Chondrocyte (in vitro differentiated cells): ENCODE data around the gene CHAT. TPM values are rescaled to one million over a fixed set of nuclear protein-coding genes. Genes with fewer than 3 reads are reported as not detected.

ENCODE experiments used
- DNase-seq: peaks from one replicate; pipeline ENCODE4 v3.0.0; 2021; ENCODE audit warnings: mixed read lengths, low spot score
- H3K27ac Mint-ChIP-seq: one replicate; pipeline ENCODE4 v1.8.0; 2021; ENCODE audit warnings: mild to moderate bottlenecking, moderate library complexity, mixed read lengths; ENCODE audit not compliant: unreplicated experiment
- H3K27me3 Mint-ChIP-seq: 2 replicates; pipeline ENCODE4 v1.8.0; 2021; ENCODE audit warnings: low read depth, mixed read lengths
- H3K36me3 Mint-ChIP-seq: 2 replicates; pipeline ENCODE4 v1.8.0; 2021; ENCODE audit warnings: low read depth, mixed read lengths
- H3K4me1 Mint-ChIP-seq: 2 replicates; pipeline ENCODE4 v1.8.0; 2021; ENCODE audit warnings: low read depth, mild to moderate bottlenecking, mixed read lengths
- H3K4me3 Mint-ChIP-seq: one replicate; pipeline ENCODE4 v1.8.0; 2021; ENCODE audit warnings: mild to moderate bottlenecking, moderate library complexity, mixed read lengths; ENCODE audit not compliant: unreplicated experiment
- H3K9me3 Mint-ChIP-seq: 2 replicates; pipeline ENCODE4 v1.8.0; 2021; ENCODE audit warnings: low read depth, mixed read lengths
- total RNA-seq: library from RNA; stranded (reverse); gene quantifications from 3 replicates; pipeline ENCODE4 v1.2.1, GENCODE V29; 2021
- TF ChIP-seq, protein P1 (sequence below): fragments of 200-600 bp; sonication (generic); IDR thresholded peaks from 2 replicates; pipeline ENCODE4 v1.5.0; 2021; ENCODE audit warnings: antibody characterized with exemption, mild to moderate bottlenecking, moderate library complexity

CHAT gene
- total RNA-seq, 1 donor from 2014 or later, result not detected

DNA sequence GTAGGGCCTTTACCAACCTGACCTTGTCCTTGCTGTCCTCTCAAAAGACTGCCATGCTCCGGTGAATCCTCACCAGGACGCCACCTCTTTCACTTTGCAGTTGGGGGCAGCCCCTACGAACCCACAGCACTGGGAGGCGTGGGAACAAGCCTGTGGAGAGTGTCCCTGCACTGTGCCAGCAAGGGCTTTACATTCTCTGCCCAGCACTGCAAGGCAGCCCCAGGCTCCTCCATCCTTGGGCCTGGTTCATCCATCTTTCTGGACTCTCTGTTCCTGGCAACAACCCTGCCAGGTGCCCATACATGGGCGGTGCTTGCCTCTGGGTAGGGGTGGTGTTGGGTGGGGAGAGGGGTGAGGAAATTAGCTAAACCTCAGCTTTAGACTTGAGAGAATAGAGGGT lies 1.4 kb downstream of the CHAT start:
- DNase-seq, result peak; percentile 51
- TF ChIP-seq, protein P1, sequence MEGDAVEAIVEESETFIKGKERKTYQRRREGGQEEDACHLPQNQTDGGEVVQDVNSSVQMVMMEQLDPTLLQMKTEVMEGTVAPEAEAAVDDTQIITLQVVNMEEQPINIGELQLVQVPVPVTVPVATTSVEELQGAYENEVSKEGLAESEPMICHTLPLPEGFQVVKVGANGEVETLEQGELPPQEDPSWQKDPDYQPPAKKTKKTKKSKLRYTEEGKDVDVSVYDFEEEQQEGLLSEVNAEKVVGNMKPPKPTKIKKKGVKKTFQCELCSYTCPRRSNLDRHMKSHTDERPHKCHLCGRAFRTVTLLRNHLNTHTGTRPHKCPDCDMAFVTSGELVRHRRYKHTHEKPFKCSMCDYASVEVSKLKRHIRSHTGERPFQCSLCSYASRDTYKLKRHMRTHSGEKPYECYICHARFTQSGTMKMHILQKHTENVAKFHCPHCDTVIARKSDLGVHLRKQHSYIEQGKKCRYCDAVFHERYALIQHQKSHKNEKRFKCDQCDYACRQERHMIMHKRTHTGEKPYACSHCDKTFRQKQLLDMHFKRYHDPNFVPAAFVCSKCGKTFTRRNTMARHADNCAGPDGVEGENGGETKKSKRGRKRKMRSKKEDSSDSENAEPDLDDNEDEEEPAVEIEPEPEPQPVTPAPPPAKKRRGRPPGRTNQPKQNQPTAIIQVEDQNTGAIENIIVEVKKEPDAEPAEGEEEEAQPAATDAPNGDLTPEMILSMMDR, result no peak
- Mint-ChIP-seq H3K4me1 (peaks cover 13% of the 10 kb centered on the region), H3K4me3 (no peak overlapping the region), H3K9me3 (no peaks in the 10 kb centered on the region), H3K27ac (no peak overlapping the region), H3K36me3 (peaks cover 2% of the 10 kb centered on the region), H3K27me3 (peaks cover 82% of the 10 kb centered on the region)

DNA sequence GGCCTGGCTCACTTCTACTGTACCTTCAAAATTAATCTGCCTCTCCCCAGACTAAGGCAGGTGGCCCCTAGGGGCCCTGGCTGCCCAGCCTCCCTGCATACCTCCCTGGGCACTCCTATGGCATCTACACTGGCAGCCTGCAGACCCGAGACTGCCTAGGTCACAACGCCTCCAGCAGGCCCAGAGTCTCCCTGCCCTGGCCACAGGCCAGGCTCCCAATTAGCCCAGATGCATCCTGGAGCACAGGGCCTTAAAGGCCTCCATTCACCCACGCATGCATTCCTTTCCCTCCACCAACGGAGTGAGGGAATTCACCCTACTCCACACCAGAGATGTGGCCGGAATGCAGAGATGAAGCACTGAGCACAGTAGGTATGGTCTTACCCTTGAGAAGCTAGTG lies 1.9 kb downstream of the CHAT start:
- TF ChIP-seq, protein P1, result no peak
- DNase-seq, result peak; percentile 51
- H3K36me3 Mint-ChIP-seq, result peaks cover 2% of the 10 kb centered on the region
- H3K4me1 Mint-ChIP-seq, result peaks cover 13% of the 10 kb centered on the region
- no peak overlapping the region for H3K4me3 Mint-ChIP-seq
- H3K27me3 Mint-ChIP-seq, result peaks cover 83% of the 10 kb centered on the region
- H3K27ac Mint-ChIP-seq, result no peak overlapping the region
- no peaks in the 10 kb centered on the region for H3K9me3 Mint-ChIP-seq

DNA sequence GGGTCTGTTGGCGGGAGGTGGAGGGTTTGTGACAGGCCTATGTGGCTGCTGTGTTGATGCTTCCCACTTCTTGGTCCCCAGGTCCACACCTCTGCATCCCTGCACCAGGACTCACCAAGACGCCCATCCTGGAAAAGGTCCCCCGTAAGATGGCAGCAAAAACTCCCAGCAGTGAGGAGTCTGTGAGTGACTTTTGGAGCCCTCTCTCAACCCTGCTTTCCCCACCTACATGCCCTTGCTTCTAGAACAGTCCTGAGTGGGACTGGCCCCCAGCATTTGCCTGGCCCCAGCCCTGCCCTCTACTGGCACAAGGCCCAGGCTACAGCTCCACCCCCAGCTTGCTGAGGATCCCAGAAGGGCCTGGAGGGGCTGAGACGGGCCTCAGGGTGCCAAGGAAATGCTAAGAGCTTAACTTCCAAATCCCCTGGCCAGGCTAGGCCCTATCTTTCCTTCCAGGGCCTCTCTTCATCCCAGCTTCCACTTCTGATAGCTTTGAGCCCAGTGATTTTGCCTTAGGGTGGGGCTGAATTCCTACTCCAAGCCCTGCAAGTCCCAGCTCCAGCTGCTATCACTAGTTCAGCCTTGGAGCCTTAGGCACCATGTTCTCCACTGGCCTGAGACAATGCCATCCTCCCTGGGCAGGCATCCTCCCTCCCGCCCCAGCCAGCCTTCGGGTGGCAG lies 2.7 kb downstream of the CHAT start:
- no peak overlapping the region for H3K27ac Mint-ChIP-seq
- peaks cover 10% of the 10 kb centered on the region for H3K4me1 Mint-ChIP-seq
- H3K27me3 Mint-ChIP-seq, result peaks cover 77% of the 10 kb centered on the region
- DNase-seq, result peak; percentile 55
- H3K4me3 Mint-ChIP-seq, result no peak overlapping the region
- H3K36me3 Mint-ChIP-seq, result peaks cover 2% of the 10 kb centered on the region
- no peaks in the 10 kb centered on the region for H3K9me3 Mint-ChIP-seq
- TF ChIP-seq, protein P1, result no peak

DNA sequence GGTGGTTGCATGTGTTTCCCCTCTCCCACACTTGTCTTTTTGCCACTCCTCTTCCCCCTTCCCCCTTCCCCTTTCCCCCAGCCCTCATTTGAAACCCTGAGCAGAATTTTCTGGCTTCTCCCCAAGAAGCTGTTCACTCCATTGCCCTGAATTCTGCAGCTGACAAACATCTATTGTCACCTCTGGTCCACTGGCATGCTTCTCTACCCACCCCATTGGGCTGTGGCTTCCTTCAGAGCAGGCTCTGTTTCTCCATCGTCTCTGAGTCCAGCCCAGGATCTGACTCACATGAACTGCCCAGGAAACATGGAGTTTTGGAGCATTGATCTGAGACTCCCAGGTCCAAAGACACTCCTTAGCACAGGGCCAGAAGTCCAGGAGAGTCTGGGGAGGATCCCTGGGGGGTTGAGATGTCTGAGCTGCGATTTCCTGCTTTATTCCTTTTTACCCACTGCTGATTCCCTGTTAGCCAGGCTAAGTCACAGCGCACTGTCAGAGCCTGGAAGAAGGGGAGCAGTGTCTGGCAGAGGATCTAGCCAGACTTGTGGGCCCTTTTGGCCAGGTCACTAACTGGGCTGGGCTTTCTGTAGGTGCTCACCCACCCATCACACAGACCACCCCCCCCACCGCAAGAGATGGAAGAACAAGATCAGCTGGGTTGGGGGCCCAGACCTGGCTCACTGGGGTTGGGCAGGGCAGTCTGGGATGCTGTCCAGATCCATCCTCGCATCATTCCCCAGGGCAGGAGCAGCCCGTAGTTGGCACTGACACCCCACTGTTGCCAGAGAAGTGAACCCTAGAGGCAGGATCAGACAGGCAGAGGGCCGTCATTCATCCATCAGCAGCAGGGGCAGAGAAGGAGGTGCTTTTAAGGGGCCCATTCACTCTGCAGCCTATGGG lies 3.5 kb downstream of the CHAT start:
- peaks cover under 1% of the 10 kb centered on the region for H3K36me3 Mint-ChIP-seq
- no peak overlapping the region for H3K4me3 Mint-ChIP-seq
- no peaks in the 10 kb centered on the region for H3K9me3 Mint-ChIP-seq
- peaks cover 10% of the 10 kb centered on the region for H3K4me1 Mint-ChIP-seq
- H3K27ac Mint-ChIP-seq, result no peak overlapping the region
- TF ChIP-seq, protein P1, result no peak
- H3K27me3 Mint-ChIP-seq, result peaks cover 73% of the 10 kb centered on the region
- peak; percentile 59 for DNase-seq

DNA sequence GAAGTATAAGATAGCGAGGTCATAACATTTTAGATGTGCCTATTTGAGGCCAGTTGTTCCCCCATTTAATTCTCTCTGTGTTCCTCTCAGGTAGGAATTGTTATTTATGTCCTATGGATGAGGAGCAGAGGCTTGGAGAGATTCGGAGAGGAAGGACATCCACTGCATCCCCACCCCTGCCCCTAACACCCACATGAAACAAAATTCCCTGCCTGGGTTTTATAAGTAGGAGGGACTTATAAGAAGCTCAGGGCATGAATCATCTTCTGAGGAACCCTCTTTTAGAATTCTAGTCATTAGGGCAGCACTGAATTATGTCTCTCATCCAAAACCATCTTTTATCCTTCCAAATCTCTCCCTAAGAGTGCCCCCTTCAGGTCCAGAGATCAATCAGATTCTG lies 5.0 kb downstream of the CHAT start:
- TF ChIP-seq, protein P1, result no peak
- no peak overlapping the region for H3K4me3 Mint-ChIP-seq
- DNase-seq, result no peak
- H3K27ac Mint-ChIP-seq, result no peak overlapping the region
- no peaks in the 10 kb centered on the region for H3K36me3 Mint-ChIP-seq
- H3K9me3 Mint-ChIP-seq, result no peaks in the 10 kb centered on the region
- H3K27me3 Mint-ChIP-seq, result peaks cover 68% of the 10 kb centered on the region
- H3K4me1 Mint-ChIP-seq, result peaks cover under 1% of the 10 kb centered on the region
